H9 (cell line): ENCODE measurements around the gene SYT9. TPM values are rescaled to one million over a fixed set of nuclear protein-coding genes. Genes with fewer than 3 reads are reported as not detected.

Source experiments
- DNase-seq: peaks from one replicate; pipeline ENCODE4 v3.0.0-alpha.2; 2017
- H2AFZ ChIP-seq: one replicate; pipeline ENCODE4 v1.6.1; 2013; ENCODE audit warnings: mild to moderate bottlenecking, low read length, control low read depth, moderate library complexity
- H2AK5ac ChIP-seq: 2 replicates; pipeline ENCODE4 v1.6.1; 2013; ENCODE audit warnings: low read length, control low read depth, mixed read lengths; ENCODE audit not compliant: insufficient read length
- H2BK120ac ChIP-seq: one replicate; pipeline ENCODE4 v1.6.1; 2013; ENCODE audit warnings: low read depth, mild to moderate bottlenecking, low read length, control low read depth, inconsistent platforms; ENCODE audit not compliant: poor library complexity, severe bottlenecking
- H2BK12ac ChIP-seq: 2 replicates; pipeline ENCODE4 v1.6.1; 2013; ENCODE audit warnings: low read length, control low read depth, mixed read lengths, low read depth; ENCODE audit not compliant: insufficient read length
- H2BK15ac ChIP-seq: 2 replicates; pipeline ENCODE4 v1.6.1; 2013; ENCODE audit warnings: low read depth, low read length, control low read depth
- H2BK20ac ChIP-seq: one replicate; pipeline ENCODE4 v1.6.1; 2013; ENCODE audit warnings: low read depth, mild to moderate bottlenecking, low read length, control low read depth, inconsistent platforms; ENCODE audit not compliant: poor library complexity, severe bottlenecking
- H2BK5ac ChIP-seq: 2 replicates; pipeline ENCODE4 v1.6.1; 2013; ENCODE audit warnings: low read length, control low read depth, mixed read lengths; ENCODE audit not compliant: insufficient read length
- H3K14ac ChIP-seq: 2 replicates; pipeline ENCODE4 v1.6.1; 2013; ENCODE audit warnings: low read length, control low read depth; ENCODE audit not compliant: insufficient read depth
- H3K18ac ChIP-seq: 2 replicates; pipeline ENCODE4 v1.6.1; 2013; ENCODE audit warnings: low read depth, mild to moderate bottlenecking, mixed read lengths, low read length, control low read depth; ENCODE audit not compliant: insufficient read length
- H3K23ac ChIP-seq: 2 replicates; pipeline ENCODE4 v1.6.1; 2013; ENCODE audit warnings: low read length, control low read depth, mixed read lengths, low read depth; ENCODE audit not compliant: insufficient read length
- H3K23me2 ChIP-seq: 2 replicates; pipeline ENCODE4 v1.6.1; 2013; ENCODE audit warnings: low read depth, mild to moderate bottlenecking, mixed read lengths, low read length, control low read depth; ENCODE audit not compliant: insufficient read length, poor library complexity, severe bottlenecking
- H3K27ac ChIP-seq: 2 replicates; pipeline ENCODE4 v1.5.1; 2013; ENCODE audit warnings: low read length, control low read depth, mixed read lengths, low read depth; ENCODE audit not compliant: insufficient read length
- H3K27me3 ChIP-seq: 2 replicates; pipeline ENCODE4 v1.6.1; 2013; ENCODE audit warnings: low read length, control low read depth, inconsistent platforms; ENCODE audit not compliant: insufficient read depth
- H3K4ac ChIP-seq: 2 replicates; pipeline ENCODE4 v1.6.1; 2013; ENCODE audit warnings: low read depth, mild to moderate bottlenecking, control low read depth, inconsistent platforms, low read length, moderate library complexity
- H3K4me1 ChIP-seq: 2 replicates; pipeline ENCODE4 v1.6.1; 2013; ENCODE audit warnings: low read length, control low read depth, inconsistent platforms; ENCODE audit not compliant: insufficient read depth
- H3K4me2 ChIP-seq: 2 replicates; pipeline ENCODE4 v1.6.1; 2013; ENCODE audit warnings: low read length, control low read depth, mixed read lengths; ENCODE audit not compliant: insufficient read length, insufficient read depth
- H3K56ac ChIP-seq: 2 replicates; pipeline ENCODE4 v1.6.1; 2013; ENCODE audit warnings: low read depth, mild to moderate bottlenecking, mixed read lengths, low read length, control low read depth; ENCODE audit not compliant: insufficient read length
- H3K79me1 ChIP-seq: 2 replicates; pipeline ENCODE4 v1.6.1; 2013; ENCODE audit warnings: low read depth, mild to moderate bottlenecking, moderate library complexity, low read length, control low read depth, inconsistent platforms; ENCODE audit not compliant: insufficient read depth, poor library complexity, severe bottlenecking
- H3K79me2 ChIP-seq: 2 replicates; pipeline ENCODE4 v1.6.1; 2013; ENCODE audit warnings: low read length, control low read depth, inconsistent platforms; ENCODE audit not compliant: insufficient read depth
- H3K9ac ChIP-seq: 2 replicates; pipeline ENCODE4 v1.6.1; 2013; ENCODE audit warnings: low read length, control low read depth, mixed read lengths; ENCODE audit not compliant: insufficient read length; ENCODE audit errors: extremely low read depth
- H3K9me3 ChIP-seq: one replicate; pipeline ENCODE4 v1.6.1; 2013; ENCODE audit warnings: low read depth, low read length, inconsistent platforms; ENCODE audit not compliant: control insufficient read depth
- H3T11ph ChIP-seq: one replicate; pipeline ENCODE4 v1.6.1; 2013; ENCODE audit warnings: mild to moderate bottlenecking, low read length, control low read depth, inconsistent platforms
- H4K20me1 ChIP-seq: one replicate; pipeline ENCODE4 v1.6.1; 2013; ENCODE audit not compliant: control insufficient read depth, insufficient read length, insufficient read depth
- H4K5ac ChIP-seq: 2 replicates; pipeline ENCODE4 v1.6.1; 2013; ENCODE audit warnings: low read depth, mild to moderate bottlenecking, mixed read lengths, low read length, control low read depth; ENCODE audit not compliant: insufficient read length
- H4K8ac ChIP-seq: replicated peaks from 2 replicates; pipeline ENCODE4 v1.6.1; 2013; ENCODE audit warnings: low read length, control low read depth, mixed read lengths, low read depth; ENCODE audit not compliant: insufficient read length
- H4K91ac ChIP-seq: 2 replicates; pipeline ENCODE4 v1.6.1; 2013; ENCODE audit warnings: low read depth, mild to moderate bottlenecking, moderate library complexity, mixed read lengths, low read length, control low read depth; ENCODE audit not compliant: insufficient read length
- H3K27ac Mint-ChIP-seq, 3 experiments: 2 replicates in 2 of 3; 3 replicates in 1 of 3; pipeline ENCODE4 v1.8.0; 2020 to 2021; ENCODE audit warnings: mixed read lengths in 3 of 3, mild to moderate bottlenecking in 1 of 3, moderate library complexity in 1 of 3
- H3K27me3 Mint-ChIP-seq: 2 replicates; pipeline ENCODE4 v1.8.0; 2021; ENCODE audit warnings: low read depth, mild to moderate bottlenecking, moderate library complexity, mixed read lengths
- H3K36me3 Mint-ChIP-seq, 3 experiments: 2 replicates in 2 of 3; 3 replicates in 1 of 3; pipeline ENCODE4 v1.8.0; 2020 to 2021; ENCODE audit warnings: low read depth in 3 of 3, mixed read lengths in 3 of 3; ENCODE audit not compliant: insufficient read depth in 1 of 3
- H3K4me1 Mint-ChIP-seq, 2 experiments: 2 replicates each; pipeline ENCODE4 v1.8.0; 2020; ENCODE audit warnings: mixed read lengths in 2 of 2
- H3K4me3 Mint-ChIP-seq, 2 experiments: 2 replicates in 1 of 2; 3 replicates in 1 of 2; pipeline ENCODE4 v1.8.0; 2020 to 2021; ENCODE audit warnings: mild to moderate bottlenecking in 2 of 2, mixed read lengths in 2 of 2, moderate library complexity in 1 of 2
- H3K9me3 Mint-ChIP-seq, 2 experiments: 2 replicates in 1 of 2; 3 replicates in 1 of 2; pipeline ENCODE4 v1.8.0; 2020; ENCODE audit warnings: mild to moderate bottlenecking in 2 of 2, mixed read lengths in 2 of 2, moderate library complexity in 1 of 2
- whole genome bisulfite sequencing: extraction: QIAGEN DNeasy Blood & Tissue Kit; methylation state at CpG from one replicate; pipeline ENCODE4 v1.1.7; 2013; ENCODE audit warnings: missing lambda C conversion rate, low lambda C conversion rate, mixed read lengths; ENCODE audit not compliant: insufficient read length; ENCODE audit errors: extremely low coverage; 5-methylcytosine and 5-hydroxymethylcytosine counted together
- total RNA-seq: library from RNA; stranded (reverse); gene quantifications from 2 replicates; pipeline ENCODE4 v1.2.1, GENCODE V29; 2021
- TF ChIP-seq, protein P1 (sequence below): fragments of 200-600 bp; sonication (generic); conservative IDR thresholded peaks from 3 replicates; pipeline ENCODE4 v1.8.0; 2021; ENCODE audit warnings: antibody characterized with exemption, mild to moderate bottlenecking

SYT9 gene
- total RNA-seq, 1 experiment from 2014 or later: 0.63 TPM

DNA sequence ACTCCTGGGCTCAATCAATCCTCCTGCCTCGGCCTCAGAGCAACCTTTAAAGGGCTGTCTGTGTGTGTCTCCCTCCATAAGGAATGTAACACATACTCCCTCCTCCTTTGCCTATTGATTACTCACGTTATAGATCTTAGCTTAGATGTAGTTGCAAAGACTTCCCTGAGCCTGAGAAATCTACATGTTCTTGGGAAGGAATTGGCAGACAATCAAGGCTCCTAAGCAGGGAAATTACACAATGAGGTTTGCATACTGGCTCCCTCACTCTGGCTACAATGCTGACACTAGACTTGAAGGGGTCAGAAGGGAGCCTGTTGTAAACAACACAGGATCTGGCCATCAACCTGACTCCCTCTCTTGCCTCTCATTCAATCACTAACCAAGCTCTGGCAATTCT is 228.4 kb downstream of the SYT9 start:
- Mint-ChIP-seq H3K9me3 (no peaks in the 10 kb centered on the region), H3K4me1 (peaks cover 7 to 11% of the 10 kb centered on the region in 2 experiments), H3K4me3 (no peak overlapping the region), H3K27me3 (no peaks in the 10 kb centered on the region; the same call in 1 of the 2 replicates), H3K36me3 (no peaks in the 10 kb centered on the region), H3K27ac (no peak overlapping the region)
- Histone ChIP-seq H4K20me1 (no peaks in the 10 kb centered on the region), H3K27me3 (no peaks in the 10 kb centered on the region), H2AK5ac (no peak overlapping the region), H4K8ac (no peak overlapping the region), H2BK15ac (no peak overlapping the region), H4K91ac (no peak overlapping the region), H3K56ac (no peak overlapping the region), H2BK5ac (no peak overlapping the region), H3K4ac (no peak overlapping the region), H2BK12ac (no peak overlapping the region), H3K14ac (no peak overlapping the region), H3K18ac (no peak overlapping the region), H3K23ac (no peak overlapping the region), H3K79me1 (no peaks in the 10 kb centered on the region), H2BK20ac (no peak overlapping the region), H3K23me2 (no peaks in the 10 kb centered on the region), H3K27ac (no peak overlapping the region), H2BK120ac (no peak overlapping the region), H3K4me1 (no peaks in the 10 kb centered on the region; the same call in 1 of the 2 replicates), H4K5ac (no peak overlapping the region), H3K79me2 (no peaks in the 10 kb centered on the region), H3T11ph (no peak overlapping the region), H3K9ac (no peak overlapping the region), H3K9me3 (no peaks in the 10 kb centered on the region), H3K4me2 (no peak overlapping the region), H2AFZ (no peak overlapping the region)
- no peak for DNase-seq
- TF ChIP-seq, protein P1, sequence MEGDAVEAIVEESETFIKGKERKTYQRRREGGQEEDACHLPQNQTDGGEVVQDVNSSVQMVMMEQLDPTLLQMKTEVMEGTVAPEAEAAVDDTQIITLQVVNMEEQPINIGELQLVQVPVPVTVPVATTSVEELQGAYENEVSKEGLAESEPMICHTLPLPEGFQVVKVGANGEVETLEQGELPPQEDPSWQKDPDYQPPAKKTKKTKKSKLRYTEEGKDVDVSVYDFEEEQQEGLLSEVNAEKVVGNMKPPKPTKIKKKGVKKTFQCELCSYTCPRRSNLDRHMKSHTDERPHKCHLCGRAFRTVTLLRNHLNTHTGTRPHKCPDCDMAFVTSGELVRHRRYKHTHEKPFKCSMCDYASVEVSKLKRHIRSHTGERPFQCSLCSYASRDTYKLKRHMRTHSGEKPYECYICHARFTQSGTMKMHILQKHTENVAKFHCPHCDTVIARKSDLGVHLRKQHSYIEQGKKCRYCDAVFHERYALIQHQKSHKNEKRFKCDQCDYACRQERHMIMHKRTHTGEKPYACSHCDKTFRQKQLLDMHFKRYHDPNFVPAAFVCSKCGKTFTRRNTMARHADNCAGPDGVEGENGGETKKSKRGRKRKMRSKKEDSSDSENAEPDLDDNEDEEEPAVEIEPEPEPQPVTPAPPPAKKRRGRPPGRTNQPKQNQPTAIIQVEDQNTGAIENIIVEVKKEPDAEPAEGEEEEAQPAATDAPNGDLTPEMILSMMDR: no peak
- no CpG with 5 or more reads among the region's 2 CpGs for WGBS
